Stomach smooth muscle (tissue), 2 donors: Measurements from ENCODE around the gene EFCAB6.

ENCODE experiments used
- H3K27ac ChIP-seq: one replicate; pipeline ENCODE4 v1.7.0; 2013; ENCODE audit warnings: mild to moderate bottlenecking, low read length, inconsistent platforms
- H3K27me3 ChIP-seq, 2 donors: one replicate each; pipeline ENCODE4 v1.7.0; 2013; ENCODE audit warnings: low read length in 2 of 2; ENCODE audit not compliant: insufficient read depth in 2 of 2, control insufficient read depth in 1 of 2
- H3K36me3 ChIP-seq, 2 donors: one replicate each; pipeline ENCODE4 v1.7.0; 2013; ENCODE audit warnings: low read length in 2 of 2; ENCODE audit not compliant: control insufficient read depth in 2 of 2, insufficient read depth in 2 of 2
- H3K4me1 ChIP-seq: one replicate; pipeline ENCODE4 v1.7.0; 2013; ENCODE audit warnings: low read length; ENCODE audit not compliant: control insufficient read depth, insufficient read depth
- H3K4me3 ChIP-seq, 2 donors: one replicate each; pipeline ENCODE4 v1.7.0; 2013; ENCODE audit warnings: low read length in 2 of 2
- H3K9ac ChIP-seq, 2 donors: one replicate each; pipeline ENCODE4 v1.7.0; 2013; ENCODE audit warnings: low read length in 2 of 2, mild to moderate bottlenecking in 1 of 2
- H3K9me3 ChIP-seq, 2 donors: one replicate each; pipeline ENCODE4 v1.7.0; 2013; ENCODE audit warnings: low read length in 2 of 2; ENCODE audit not compliant: control insufficient read depth in 2 of 2
- donor health status: healthy.
- donor health status: Pancreatic carcinoma.

Gene EFCAB6

DNA sequence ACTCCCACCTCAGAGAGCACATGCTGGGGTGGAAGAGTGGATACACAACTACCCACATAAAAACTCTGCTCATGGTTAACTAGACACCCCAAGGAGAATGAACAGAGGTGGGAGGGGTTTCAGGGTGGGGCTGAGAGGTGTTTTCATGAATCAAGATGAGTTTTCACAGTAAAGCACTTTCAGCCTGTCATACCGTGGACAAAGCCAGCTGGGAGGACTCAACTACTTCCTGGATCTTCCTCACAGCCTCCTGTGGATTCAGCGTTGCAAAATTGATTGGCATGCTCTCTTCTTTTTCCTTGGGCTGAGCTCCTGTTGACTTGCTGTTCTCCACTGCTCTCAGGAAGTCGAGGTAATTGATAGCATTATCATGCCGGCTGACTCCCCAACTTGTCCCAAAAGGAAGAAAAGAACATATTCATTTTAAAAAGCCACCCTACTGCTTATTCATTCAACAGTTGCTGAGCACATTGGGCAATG is 231.8 kb downstream of the EFCAB6 start:
- no peaks in the 10 kb centered on the region for H3K4me1 ChIP-seq
- peaks cover 3 to 5% of the 10 kb centered on the region in 2 donors for H3K36me3 ChIP-seq
- no peak overlapping the region for H3K4me3 ChIP-seq
- peaks cover 2 to 15% of the 10 kb centered on the region in 2 donors for H3K9me3 ChIP-seq
- no peak overlapping the region for H3K9ac ChIP-seq
- no peaks in the 10 kb centered on the region for H3K27me3 ChIP-seq
- no peak overlapping the region for H3K27ac ChIP-seq

DNA sequence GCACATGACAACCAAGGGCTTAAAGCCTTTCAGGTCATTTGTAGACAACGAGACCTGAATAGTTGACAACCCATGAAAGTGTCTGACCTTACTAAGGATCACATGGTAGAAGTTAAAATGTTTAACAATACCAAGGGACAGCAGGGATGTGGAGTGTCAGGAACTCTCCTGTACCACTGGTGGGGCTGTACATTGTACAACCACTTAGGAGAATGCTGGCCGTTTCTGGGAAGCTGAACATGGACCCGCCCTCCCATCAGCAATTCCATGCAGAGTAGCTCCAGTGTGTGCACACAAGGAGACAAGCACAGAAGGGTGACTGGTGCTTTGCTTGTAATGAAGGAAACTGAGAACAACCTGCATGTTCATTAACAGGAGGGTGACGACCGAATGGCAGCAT is 237.4 kb downstream of the EFCAB6 start:
- Histone ChIP-seq H3K9ac (no peak overlapping the region), H3K9me3 (no peaks in the 10 kb centered on the region), H3K27me3 (no peaks in the 10 kb centered on the region), H3K36me3 (peaks cover 0 to 1% of the 10 kb centered on the region in 2 donors), H3K4me1 (no peaks in the 10 kb centered on the region), H3K27ac (no peak overlapping the region), H3K4me3 (no peak overlapping the region)

DNA sequence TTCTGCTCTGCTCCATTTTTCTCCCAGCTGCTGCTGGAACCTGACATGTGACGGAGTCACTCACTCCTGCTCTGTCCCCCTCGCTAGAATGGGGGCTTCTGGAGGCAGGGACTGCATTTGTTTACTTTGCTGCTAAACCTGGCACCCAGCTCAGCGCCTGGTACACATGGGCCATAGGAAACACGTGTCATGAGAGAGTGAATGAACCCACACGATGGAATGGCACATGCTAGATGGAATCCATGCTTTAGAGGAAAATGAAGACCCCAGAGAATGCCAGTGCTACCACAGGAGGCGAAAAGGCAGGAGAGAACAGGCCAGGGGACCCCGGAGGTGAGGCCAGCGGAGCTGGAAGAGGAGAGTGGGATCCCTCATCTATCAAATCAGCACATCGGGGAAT is 239.4 kb downstream of the EFCAB6 start:
- Histone ChIP-seq H3K4me1 (no peaks in the 10 kb centered on the region), H3K36me3 (no peaks in the 10 kb centered on the region), H3K9ac (no peak overlapping the region), H3K9me3 (no peaks in the 10 kb centered on the region), H3K27ac (no peak overlapping the region), H3K27me3 (no peaks in the 10 kb centered on the region), H3K4me3 (no peak overlapping the region)

DNA sequence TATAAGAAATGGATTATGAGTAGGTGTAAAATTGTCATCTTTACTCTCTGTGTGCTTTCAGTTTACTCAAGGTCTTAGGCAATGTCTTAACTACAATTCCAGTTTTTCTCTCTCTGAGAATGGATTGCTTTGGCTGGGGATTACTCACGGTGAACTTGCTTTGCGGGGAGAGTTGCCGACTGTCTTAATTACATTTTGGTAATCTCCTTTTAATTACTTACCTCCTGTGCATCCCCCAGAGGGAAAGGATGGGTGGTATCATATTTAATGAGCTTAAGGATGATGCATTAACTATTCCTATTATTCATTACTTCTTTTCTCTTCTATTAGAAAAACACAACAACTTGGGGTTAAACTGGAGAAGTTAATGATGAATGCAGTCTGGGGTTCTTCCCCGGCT is 240.9 kb downstream of the EFCAB6 start:
- Histone ChIP-seq H3K4me3 (no peak overlapping the region), H3K9ac (no peak overlapping the region), H3K36me3 (no peaks in the 10 kb centered on the region), H3K9me3 (no peaks in the 10 kb centered on the region), H3K27me3 (no peaks in the 10 kb centered on the region), H3K4me1 (no peaks in the 10 kb centered on the region), H3K27ac (no peak overlapping the region)

DNA sequence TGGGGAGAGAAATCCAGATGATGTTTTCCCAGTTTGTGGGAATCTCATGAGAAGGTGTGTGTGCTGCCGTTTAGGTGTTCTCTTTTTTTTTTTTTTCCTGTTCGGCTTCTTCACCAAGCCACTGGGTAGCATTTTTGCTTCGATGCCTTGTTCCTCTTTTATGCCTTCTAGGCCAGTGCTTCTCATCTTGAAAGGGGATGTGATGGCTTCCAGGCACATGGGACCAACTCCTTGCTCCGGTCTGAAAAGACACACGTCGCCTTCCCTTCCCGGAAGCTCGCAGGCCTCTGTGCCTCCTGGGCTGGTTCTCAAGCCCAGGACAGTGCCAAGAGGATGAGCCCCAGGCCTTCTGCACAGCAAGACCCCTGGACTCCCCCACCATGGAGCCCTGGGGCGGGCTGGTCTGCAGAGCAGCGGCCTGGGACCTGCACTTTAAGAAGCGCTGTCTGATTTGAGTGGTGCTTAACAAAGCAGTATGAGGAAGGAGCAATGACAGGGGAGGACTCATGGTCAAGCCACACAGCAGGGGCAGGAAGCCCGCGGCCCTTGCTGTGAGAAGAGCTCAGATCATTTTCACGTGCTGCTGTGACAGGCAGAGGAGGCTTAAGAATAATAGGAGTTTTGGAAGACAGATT is 241.5 kb downstream of the EFCAB6 start:
- Histone ChIP-seq H3K27me3 (no peaks in the 10 kb centered on the region), H3K9ac (no peak overlapping the region), H3K36me3 (no peaks in the 10 kb centered on the region), H3K27ac (no peak overlapping the region), H3K4me3 (no peak overlapping the region), H3K9me3 (no peaks in the 10 kb centered on the region), H3K4me1 (no peaks in the 10 kb centered on the region)

DNA sequence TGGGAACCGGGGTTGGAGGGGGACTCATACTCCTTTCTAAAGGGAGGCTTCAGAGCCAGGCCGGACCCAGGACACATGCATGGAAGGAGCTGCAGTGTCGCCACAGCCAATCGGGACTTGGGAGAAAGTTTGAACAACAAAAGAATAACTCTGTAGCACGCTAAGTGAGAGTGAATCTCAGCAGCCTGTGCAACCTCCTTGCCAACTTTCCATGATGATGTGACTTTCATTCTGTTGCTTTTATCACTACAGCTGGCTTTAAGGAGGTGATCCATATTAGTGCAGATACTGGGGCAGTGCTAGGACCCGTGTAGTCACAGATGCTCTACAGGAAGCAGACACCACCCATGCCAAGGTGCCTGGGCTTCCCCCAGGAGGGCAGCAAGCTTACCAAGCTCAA is 243.0 kb downstream of the EFCAB6 start:
- H3K27ac ChIP-seq = no peak overlapping the region

DNA sequence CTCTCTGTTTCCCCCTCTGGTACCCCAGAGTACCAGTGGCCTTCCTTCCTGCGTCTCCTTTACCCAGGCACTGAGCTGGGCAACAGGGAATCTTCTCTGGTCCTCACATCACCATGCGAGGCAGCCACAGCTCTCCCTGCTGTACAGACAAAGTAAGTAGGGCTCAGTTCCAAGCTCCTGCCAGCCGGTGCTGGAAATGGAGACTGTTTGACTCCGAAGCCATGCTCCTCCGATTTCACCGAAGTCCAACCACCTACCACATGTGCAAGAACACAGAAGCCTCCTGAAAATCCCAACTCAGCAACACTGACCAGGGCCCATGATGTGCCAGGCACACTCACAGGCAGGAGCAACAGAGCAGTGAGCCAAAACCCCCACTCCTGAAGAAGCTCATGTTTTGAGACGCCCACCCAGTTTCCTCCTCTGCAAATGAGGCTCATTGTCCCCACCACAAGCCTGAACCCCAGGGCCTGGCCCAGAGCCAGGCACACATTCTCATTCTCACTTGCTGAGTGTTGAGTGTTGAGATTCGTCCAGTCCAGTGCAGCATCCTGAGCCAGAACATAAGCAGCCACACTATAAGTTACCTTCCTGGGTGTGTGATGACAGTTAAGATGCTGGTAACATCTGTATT is 244.3 kb downstream of the EFCAB6 start:
- H3K27me3 ChIP-seq = no peaks in the 10 kb centered on the region
- no peak overlapping the region for H3K27ac ChIP-seq
- H3K36me3 ChIP-seq = no peaks in the 10 kb centered on the region
- no peaks in the 10 kb centered on the region for H3K4me1 ChIP-seq
- H3K9me3 ChIP-seq = no peaks in the 10 kb centered on the region
- no peak overlapping the region for H3K4me3 ChIP-seq
- no peak overlapping the region for H3K9ac ChIP-seq

More for the DNA sequence above, 243.0 kb downstream of the EFCAB6 start:
- no peaks in the 10 kb centered on the region for H3K4me1 ChIP-seq
- no peaks in the 10 kb centered on the region for H3K27me3 ChIP-seq
- H3K9me3 ChIP-seq = no peaks in the 10 kb centered on the region
- H3K4me3 ChIP-seq = no peak overlapping the region
- no peak overlapping the region for H3K9ac ChIP-seq
- no peaks in the 10 kb centered on the region for H3K36me3 ChIP-seq

DNA sequence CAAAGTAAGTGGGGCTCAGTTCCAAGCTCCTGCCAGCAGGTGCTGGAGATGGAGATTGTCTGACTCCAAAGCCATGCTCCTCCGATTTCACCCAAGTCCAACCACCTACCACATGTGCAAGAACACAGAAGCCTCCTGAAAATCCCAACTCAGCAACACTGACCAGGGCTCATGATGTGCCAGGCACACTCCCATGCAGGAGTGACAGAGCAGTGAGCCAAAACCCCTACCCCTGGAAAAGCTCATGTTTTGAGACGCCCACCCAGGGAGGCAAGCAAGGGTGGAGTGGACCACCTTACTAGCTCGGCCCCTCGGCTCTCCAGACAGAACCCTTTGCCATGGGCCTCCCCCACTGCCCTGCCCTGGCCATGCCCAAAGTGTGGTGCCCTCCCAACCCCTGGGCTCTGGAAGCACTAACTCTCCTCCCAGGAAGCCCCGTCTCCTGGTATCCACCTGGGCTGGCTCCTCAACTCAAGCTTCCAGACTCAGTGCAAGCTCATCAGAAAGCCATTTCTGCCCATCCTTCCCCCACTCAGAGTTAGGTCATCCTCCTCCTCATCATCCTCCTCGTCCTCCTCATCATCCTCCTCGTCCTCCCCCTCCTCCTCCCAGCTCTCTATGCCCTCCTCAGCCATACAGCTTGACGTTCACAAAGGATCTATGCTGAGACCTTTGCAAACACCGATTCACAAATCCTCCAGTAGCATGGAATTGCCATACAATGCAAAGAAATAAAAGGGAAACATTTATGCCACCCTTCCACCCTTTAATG is 245.4 kb downstream of the EFCAB6 start:
- Histone ChIP-seq H3K4me1 (no peaks in the 10 kb centered on the region), H3K27ac (no peak overlapping the region)

DNA sequence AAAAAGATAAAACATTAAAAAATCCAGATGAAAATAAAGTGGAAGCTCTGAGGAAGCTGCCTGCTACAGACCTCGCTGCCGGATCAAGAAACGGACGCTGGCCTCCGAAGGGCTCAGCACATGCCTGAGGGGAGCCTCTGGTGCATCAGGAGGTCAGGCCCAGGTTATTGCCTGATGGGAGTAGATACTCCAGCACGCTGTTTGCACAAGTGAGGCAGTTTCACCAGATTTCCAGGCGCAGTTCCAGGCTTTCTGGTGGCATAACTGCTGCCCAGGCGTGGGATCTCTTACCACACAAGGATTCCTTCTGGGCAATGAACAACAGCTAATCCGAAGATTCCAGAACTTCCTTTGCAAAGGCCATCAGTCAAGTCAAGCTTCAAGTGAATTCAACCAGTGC is 246.1 kb downstream of the EFCAB6 start:
- Histone ChIP-seq H3K27ac (no peak overlapping the region), H3K9me3 (no peaks in the 10 kb centered on the region)

More for the DNA sequence above, 245.4 kb downstream of the EFCAB6 start:
- Histone ChIP-seq H3K9me3 (no peaks in the 10 kb centered on the region), H3K27me3 (no peaks in the 10 kb centered on the region), H3K4me3 (no peak overlapping the region), H3K9ac (no peak overlapping the region), H3K36me3 (no peaks in the 10 kb centered on the region)

DNA sequence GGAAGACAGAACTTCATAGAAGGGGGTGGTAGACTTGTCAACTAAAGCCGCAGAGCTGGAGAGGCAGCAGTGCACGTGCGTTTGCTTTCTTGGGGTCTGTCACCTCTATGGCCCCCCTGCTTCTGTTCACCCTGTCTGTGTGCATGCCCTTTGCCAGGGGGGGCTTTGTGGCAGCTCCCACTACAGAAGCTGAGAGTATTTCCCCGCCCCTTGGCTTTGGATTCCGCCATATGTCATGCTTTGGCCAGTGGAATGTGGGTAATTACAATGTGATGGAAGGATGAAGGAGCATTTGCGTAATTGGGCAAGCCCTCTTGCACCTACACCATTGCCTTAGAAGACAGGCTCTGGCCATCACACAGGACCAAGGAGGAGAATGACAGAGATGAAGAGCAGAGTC is 247.2 kb downstream of the EFCAB6 start:
- H3K4me3 ChIP-seq = no peak overlapping the region
- H3K27ac ChIP-seq = no peak overlapping the region
- H3K4me1 ChIP-seq = no peaks in the 10 kb centered on the region
- no peaks in the 10 kb centered on the region for H3K36me3 ChIP-seq
- no peaks in the 10 kb centered on the region for H3K27me3 ChIP-seq
- no peaks in the 10 kb centered on the region for H3K9me3 ChIP-seq
- H3K9ac ChIP-seq = no peak overlapping the region

More for the DNA sequence above, 246.1 kb downstream of the EFCAB6 start:
- H3K36me3 ChIP-seq = no peaks in the 10 kb centered on the region
- no peak overlapping the region for H3K4me3 ChIP-seq
- no peaks in the 10 kb centered on the region for H3K4me1 ChIP-seq
- no peak overlapping the region for H3K9ac ChIP-seq
- H3K27me3 ChIP-seq = no peaks in the 10 kb centered on the region
